GM19467 (cell line): ENCODE data around the gene EPS8L3.
A peak's percentile ranks its signal among the peaks of the same experiment; 100 is the strongest.

ENCODE experiments used
- ATAC-seq: cut with Tn5 transposase; IDR thresholded peaks from one replicate; pipeline ENCODE4 v1.9.1; 2021; ENCODE audit warnings: mild to moderate bottlenecking, moderate library complexity; ENCODE audit not compliant: unreplicated experiment

Gene EPS8L3

DNA sequence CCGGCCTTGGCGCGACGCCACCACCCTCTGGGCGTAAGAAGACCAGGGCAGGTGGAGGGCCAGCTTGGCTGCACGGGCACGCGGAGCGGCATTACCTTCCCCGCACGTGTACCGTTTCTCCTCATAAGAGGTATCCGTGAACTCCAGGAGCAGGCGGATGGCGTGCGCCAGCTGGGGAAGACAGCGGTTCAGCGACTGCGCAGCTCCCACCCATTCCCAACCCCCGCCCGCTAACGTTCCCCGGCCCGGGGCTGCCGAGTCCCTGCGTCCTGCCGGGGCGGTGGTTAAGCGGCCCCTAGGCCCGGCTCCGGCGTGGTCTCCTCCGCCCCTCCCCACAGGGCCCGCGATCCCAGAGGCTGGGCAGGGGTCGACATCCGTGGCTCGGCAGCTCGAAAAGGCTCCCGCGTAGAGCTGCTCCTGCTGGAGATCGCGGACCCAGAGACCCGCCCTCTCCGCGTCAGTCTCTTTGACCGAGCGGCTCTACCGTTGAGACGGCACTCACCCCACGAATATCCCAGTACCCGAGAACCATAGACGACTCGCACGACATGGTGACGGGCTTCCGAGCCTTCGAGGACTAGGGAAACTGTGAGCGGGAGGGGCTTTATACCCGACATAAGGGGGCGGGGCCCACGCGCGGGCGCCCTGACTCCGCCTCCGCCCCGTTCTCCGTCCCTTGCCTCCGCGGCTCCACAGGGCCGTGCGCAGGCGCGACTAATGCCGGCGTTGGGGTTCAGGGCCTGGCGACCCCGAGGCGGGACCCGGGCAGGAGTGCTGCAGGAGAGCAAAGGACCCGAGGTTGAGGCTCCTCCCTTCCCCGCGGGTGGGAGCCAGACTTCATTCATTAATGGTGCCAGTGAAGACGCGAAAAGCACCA is 23.7 kb downstream of the EPS8L3 start:
- peak; percentile 59 for ATAC-seq

DNA sequence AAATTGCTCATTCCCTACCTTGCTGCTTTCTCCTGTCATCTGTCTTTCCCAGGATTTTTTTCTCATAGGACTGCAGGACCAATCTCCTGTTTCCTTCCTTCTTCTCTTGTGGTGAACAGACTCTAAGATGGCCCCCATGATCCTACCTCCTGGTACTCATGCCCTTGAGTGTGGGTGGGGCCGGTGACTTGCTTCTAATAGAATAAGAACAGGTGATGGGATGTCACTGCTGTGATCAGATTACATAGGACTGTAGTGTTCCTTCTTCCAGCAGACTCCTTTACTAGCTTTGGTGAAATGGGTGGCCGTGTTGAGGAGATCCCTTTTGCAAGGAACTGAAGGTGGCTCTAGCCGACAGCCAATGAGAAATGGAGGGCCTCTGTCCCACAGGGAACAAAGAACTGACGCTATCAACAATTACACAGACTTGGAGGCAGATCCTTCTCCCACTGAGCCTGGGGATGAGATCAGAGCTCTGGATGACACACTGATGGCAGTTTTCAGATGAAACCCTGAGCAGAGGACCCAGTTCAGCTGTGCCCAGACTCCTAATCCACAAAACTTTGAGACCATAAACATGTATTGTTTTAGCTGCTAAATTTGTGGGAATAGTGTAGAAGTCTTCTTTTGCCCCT is 30.4 kb downstream of the EPS8L3 start:
- ATAC-seq = no peak

DNA sequence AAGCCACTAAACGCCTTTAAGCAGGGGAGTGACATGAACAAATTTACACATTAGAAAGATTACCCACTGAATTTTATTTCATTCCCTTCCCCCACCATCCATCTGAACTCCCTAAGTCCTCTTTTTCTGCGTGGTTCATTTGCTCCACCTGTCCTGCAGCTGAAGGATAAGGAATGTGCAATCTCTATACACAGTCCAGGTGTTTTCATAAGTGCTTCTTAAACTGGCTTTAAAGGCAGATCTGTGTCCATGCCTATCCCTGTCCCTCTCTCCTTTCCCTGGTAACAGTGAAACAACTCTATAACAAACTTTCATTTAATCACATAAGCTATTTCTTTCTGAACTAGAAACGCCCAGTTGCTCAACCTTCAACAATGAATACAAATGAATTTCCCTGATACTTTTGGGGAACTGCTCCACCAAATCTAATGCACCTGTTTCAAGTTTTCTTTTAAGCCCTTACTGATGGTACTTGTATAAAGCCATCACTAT is 31.3 kb downstream of the EPS8L3 start:
- no peak for ATAC-seq

DNA sequence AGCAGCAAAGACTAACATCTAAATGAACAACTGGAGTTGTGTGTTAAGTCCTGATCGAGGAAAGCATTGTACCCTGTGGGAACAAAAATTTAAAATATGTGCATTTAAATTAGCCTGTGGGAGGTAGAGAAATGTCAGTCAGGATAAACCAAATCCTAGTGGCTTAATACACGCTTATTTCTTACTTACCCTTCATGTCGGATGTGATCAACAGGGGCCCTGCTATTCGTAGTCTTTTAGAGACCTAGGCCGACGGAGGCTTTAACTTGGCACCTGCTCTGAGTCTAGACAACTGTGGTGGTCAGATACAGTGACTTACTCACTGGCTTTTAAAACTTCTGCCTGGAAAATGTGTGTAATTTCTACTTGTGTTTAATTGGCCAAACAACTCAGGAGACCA is 33.1 kb downstream of the EPS8L3 start:
- ATAC-seq = no peak

DNA sequence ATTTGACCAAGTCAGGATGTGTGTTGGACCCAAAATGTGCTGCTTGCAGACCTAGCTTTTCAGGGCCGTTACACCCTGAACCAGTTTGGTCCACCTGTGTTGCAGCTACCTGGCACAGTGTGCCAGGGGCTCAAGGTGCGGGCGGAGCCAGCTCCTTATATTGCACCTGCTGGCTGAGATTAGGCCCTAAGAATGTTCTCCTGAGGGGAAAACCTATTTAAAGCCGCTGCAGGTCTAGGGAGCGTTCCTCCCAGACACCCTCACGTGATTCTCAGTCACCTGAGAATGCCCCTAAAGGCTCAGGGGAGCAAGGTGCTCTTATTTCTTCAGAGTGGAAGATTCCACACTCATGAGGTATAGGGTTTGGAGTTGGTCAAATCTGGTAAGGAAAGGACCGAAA is 34.9 kb downstream of the EPS8L3 start:
- ATAC-seq = no peak

DNA sequence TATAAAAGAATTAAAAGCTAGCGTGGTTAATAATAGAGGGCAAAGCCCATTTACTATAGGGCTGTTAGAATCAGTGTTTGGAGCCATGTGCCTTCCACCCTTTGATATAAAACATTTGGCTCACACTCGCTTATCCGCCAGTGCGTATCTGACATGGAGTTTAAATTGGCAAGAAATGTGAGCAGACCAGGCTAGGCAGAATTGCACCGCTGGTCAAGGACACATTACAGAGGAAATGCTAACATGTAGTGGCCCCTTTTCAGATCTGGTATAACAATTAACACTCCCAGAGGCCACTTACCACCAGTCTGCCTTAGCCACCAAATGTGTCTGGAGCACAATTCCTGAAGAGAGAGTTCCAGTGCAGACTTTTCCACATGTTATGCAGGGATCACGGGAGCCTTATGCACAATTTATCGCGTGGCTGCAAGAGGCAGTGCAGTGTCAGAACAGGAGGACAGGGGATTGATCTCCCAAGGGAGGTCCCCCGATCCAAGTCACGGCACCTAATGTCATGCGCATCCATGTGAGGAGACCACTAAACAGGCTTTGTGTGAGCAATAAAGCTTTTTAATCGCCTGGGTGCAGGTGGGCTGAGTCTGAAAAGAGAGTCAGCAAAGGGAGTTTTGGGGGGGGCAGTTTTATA is 36.9 kb downstream of the EPS8L3 start:
- ATAC-seq = no peak

DNA sequence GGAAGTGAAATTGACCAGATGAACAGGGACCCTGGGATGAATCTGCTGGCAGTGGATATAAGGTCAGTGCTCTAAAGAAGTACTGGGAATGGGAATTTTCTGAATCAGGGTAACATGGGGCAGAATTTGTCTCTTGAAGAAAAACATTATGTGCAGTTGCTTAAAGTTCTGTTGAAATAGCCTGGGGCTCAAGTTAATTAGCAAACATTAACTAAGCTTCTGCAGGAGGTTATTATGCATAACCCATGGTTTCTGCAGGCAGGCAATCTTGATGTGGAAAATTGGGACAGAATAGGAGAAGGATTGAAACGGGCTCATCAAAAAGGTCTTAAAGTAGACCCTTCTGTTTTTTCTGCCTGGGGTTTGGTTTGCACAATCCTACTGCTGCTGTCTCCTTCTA is 37.7 kb downstream of the EPS8L3 start:
- ATAC-seq = no peak

DNA sequence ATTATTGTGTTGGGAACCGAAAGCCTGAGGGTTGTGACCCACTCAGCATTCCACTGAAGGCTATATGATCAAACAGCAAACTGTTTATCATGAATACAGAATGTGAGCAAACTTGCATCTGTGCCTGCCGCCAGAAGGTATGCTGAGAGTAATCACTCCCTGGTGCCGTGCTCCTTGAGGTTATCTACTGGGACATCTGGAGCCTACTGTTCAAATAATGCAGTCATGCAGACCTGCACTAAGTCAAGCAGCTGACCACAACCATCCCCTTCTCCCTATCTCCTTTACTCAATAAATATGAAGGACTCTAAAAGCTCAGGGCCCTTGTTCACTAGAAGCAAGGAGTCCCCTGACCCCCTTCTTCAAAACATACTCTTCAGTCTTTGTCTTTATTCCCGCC is 38.2 kb downstream of the EPS8L3 start:
- ATAC-seq = no peak

DNA sequence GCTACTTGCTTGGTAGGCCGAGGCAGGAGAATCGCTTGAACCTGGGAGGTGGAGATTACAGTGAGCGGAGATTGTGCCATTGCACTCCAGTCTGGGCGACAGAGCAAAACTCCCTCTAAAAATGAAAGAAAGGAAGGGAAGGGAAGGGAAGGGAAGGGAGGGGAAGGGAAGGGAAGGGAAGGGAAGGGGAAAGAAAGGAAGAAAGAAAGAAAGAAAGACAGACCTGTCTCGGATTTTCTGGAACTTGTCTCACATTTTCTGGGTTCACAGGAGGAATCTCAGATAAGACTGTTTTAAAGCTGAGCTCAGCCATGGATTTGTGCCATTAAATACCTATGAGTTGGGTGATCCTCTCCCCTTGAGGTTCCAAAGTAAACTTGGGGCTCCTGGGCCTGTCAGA is 38.8 kb downstream of the EPS8L3 start:
- no peak for ATAC-seq

DNA sequence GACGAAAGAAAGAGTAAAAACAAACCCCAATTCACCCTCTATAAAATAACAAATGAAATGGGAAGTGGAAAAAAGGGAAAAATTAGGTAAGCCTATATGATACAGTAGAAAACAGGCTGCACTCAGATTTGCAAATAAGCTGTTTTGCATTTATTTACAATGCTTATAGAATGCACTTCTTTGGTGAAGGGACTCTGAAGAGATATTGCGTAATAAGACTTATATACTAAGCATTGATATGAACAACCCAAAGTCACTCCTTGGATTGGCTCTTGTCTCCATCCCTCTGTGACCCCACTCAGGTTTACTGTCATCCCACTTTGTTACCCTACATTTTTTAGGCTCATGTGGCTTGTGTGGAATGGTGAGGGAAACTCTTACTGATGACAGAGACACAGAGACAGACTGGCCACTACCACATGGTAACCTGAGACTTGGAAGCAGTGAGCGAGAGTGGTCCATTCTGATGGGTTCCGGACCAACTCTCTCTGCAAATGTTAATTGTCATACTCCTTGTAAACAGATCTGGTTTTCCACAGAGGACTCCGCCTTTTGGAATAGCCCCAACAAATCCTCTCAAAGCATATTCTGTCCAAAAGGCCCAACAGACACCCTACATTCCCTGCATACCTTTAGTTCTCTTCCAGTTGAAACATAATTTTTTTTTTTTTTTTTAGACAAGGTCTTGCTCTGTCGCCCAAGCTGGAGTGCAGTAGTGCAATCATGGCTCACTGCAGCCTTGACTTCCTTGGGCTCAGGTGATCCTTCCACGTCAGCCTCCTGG is 40.6 kb downstream of the EPS8L3 start:
- no peak for ATAC-seq

DNA sequence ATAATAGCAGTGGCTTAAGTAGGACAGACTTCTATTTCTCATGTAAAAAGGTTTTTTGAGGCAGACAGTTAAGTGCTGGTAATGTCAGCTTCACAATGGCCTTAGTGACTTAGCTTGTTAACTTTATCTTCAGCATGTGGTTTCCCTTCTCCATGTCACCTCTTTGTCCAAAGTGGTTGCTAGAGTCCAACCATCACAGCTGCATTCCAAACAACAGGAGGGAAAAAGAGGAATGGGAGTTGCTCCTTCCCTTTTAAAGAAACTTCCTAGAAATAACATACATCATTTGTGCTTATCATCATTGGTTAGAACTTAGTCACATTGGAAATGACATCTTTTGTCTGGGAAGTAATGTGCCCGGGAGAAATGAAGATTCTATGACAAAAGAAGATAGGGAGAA is 41.8 kb downstream of the EPS8L3 start:
- no peak for ATAC-seq

DNA sequence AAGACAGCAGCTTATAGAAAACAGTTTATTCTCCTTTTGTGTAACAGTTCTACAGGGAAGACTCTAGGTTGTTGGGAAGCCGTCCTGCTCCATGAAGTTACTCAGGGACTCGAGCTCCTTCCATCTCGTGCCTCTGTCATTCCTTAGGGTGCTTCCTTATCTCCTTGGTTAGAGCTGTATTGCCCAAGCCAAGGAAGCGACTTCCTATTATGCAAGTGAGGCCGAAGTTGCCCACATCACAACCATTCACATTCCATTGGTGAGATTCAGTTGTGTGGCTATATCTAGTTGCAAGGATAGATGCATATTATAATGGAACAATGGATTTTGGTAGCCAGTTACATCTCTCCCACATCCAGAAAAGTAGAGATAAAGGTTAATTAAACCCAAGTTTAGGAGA is 42.7 kb downstream of the EPS8L3 start:
- ATAC-seq = no peak

DNA sequence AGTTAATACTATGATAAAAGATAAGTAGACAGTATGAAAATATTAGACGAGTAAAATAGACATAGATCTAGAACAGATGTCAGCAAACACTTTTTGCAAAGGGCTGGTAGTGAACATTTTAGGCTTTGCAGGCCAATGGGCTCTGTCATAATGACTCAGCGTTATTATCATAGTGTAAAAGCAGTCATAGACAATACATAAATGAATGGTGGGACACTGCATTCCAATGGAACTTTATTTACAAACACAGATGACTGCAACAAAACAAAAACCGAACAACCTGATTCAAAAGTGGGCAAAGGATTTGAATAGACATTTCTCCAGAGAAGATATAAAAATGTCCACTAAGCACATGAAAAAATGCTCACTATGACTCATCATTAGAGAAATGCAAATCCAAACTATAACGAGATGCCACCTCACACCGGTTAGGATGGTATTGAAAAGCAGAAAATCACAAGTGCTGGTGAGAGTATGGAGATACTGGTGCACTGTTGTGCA is 44.3 kb downstream of the EPS8L3 start:
- ATAC-seq = no peak

DNA sequence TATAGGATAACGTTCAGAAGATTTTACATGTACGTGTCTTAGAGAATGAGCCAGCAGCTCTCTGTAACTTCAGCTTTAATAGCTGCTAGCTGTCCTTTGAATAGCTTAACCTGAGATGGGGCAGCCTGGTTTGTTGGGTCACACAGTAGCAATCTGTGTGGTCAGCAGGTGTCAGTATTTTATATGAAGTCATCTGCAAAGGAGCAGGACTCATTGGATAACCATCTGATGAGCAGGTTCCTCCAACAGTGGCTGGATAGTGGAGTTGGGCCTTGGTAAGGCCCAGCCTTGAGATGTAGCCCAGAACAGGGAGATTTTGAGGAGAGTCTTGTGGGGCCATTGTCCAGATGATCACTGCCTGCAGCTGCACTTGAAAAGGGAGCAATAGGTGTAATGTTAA is 45.2 kb downstream of the EPS8L3 start:
- no peak for ATAC-seq

DNA sequence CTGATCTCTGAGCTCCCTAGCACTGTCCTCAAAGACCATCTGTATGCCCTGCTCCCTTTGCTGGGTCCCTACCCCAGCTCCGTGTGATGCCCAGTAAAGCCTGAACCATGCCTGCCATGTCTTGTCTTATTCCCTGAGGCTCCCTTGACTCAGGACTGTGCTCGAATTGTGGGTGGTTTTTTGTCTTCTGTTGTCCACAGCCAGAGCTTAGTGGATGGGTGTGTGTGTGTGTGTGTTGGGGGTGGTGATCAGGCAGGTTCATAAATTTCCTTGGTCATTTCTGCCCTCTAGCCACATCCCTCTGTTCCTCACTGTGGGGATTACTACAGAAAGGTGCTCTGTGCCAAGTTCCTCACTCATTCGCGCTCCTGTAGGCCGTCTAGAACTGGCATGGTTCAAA is 46.0 kb downstream of the EPS8L3 start:
- ATAC-seq = no peak

DNA sequence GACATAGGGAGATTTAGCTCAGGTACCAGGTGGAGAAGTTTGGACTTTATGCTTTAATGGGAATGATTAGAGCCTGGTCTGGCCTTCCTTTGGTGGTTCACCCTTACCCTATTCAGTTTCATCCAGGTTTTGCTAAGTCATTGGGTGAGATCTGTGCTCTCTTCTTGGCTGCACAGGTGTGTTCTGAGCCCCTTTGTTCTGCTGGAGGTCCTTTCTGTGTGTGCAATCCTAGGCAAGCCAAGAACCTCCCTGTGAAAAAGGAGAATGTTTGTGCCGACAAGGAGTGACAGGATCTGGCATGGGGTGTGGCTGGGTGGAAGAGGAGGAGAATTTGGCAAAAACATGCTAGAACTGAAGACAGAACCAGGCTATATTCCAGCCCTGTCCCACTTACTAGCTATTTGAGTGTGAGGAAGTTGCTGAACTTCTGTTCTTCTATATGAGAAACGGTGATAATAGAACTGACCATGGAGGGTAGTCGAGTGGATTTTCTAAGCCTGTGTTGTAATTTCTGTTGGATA is 47.1 kb downstream of the EPS8L3 start:
- no peak for ATAC-seq

DNA sequence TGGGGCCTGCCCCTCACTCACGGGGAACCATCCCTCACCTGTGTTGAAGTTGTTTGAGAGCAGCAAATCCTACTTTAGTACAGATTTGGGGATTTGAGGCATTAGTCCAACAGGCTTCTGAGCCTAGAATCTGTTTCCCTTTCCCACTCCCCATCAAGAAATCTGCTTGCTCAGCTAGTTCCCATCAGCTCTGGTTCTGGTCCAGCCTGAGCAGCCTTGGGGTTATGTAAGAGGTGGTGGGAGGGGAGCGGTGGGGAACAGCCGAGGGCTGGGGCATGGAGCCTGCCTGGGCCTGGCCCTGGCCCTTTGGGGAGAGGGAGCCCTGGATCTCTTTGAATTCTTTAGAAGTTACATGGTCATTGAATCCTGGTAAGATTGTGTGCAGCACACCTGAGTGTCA is 47.6 kb downstream of the EPS8L3 start:
- no peak for ATAC-seq

DNA sequence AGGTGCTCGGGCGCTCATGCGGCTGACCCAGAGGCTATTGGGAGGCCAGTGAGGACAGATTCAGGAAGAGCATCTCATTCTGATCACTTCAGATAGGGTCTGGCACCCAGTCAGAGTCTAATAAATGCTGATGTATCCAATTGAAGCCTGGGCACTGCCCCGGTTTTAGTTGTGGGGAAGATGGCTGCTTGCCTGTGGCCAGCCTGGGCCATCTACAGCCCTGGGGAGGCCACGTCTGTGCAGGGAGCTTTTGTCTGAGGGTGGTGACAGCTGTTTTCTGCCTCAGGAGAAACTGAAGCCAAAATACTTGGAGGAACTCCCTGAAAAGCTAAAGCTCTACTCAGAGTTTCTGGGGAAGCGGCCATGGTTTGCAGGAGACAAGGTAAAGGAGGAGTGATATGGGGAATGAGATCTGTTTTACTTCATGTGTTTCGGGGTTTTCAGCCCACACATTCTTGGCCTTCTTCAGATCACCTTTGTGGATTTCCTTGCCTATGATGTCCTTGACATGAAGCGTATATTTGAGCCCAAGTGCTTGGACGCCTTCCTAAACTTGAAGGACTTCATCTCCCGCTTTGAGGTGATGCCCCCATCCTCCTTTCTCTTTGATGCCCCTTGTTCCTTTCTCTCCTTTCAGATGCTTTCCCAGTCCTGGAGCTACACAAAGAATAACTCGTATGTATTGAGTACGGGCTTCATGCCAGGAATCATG is 48.9 kb downstream of the EPS8L3 start:
- ATAC-seq = no peak

DNA sequence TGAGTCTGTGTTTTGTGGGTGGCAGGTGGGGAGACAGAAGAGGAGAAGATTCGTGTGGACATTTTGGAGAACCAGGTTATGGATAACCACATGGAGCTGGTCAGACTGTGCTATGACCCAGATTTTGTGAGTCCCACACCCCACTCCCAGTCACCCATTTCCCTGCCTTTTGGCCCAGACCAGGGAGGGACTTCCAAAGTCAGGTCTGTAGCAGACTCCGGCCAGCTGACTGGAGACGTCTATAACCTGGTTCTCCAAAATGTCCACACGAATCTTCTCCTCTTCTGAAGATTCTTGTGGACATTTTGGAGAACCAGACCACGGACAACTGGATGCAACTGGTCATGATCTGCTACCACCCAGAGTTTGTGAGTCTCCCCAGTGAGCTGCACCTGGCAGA is 50.1 kb downstream of the EPS8L3 start:
- ATAC-seq = no peak

DNA sequence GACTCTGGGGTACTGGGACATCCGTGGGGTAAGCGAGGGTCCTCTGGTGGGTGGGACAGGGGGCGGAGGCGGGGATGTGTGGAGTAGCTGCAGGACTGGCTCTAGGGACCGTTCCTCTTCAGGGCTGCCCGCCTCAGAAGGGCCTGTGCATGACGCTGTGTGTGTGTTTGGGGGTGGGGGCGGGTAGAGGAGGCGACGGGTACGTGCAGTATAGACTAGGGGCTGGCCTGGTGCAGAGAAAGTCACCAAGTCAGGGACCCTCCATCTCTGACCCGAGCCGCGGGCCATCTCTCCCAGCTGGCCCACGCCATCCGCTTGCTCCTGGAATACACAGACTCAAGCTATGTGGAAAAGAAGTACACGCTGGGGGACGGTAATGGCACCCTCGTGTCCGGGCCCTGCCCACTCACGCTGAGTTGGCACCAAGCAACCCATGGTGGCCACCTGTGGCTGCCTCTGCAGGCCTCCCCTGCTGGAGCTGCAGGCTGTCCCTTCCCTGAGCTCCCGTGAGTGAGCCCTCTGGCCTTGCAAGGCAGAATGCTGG is 51.3 kb downstream of the EPS8L3 start:
- no peak for ATAC-seq
